ENCODE measurements around the gene TMEM175.

DNA sequence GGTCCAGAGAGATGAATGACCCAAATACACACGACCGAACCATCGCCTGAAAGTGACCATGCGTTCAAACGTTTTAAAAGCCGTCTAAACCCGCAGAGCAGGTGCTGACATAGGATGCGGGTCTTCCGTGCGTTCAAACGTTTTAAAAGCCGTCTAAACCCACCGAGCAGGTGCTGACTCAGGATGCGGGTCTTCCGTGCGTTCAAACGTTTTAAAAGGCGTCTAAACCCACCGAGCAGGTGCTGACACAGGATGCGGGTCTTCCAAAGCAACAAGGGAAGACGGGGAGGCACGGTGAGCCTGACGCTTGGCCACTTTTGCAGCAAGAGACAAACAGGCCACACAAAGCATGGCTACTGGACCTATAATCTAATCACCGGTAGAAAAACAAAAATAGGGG lies 47.4 kb upstream of the TMEM175 start:
- TF ChIP-seq, protein P1, sequence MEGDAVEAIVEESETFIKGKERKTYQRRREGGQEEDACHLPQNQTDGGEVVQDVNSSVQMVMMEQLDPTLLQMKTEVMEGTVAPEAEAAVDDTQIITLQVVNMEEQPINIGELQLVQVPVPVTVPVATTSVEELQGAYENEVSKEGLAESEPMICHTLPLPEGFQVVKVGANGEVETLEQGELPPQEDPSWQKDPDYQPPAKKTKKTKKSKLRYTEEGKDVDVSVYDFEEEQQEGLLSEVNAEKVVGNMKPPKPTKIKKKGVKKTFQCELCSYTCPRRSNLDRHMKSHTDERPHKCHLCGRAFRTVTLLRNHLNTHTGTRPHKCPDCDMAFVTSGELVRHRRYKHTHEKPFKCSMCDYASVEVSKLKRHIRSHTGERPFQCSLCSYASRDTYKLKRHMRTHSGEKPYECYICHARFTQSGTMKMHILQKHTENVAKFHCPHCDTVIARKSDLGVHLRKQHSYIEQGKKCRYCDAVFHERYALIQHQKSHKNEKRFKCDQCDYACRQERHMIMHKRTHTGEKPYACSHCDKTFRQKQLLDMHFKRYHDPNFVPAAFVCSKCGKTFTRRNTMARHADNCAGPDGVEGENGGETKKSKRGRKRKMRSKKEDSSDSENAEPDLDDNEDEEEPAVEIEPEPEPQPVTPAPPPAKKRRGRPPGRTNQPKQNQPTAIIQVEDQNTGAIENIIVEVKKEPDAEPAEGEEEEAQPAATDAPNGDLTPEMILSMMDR (IDR thresholded peaks at IDR 0.05): no peak
- TF ChIP-seq POLR2AphosphoS5 (IDR thresholded peaks at IDR 0.05): no peak

All from breast epithelium (tissue), 3 donors.